Liver (tissue), 9 donors: ENCODE results near the gene ATP11C. TPM values are rescaled to one million over a fixed set of nuclear protein-coding genes. Genes with fewer than 3 reads are reported as not detected.
A peak's percentile ranks its signal among the peaks of the same experiment; 100 is the strongest.

Source experiments
- DNase-seq: peaks from one replicate; pipeline ENCODE4 v3.0.0-alpha.2; 2017; ENCODE audit warnings: low spot score
- H3K27ac ChIP-seq, 2 donors: one replicate each; pipeline ENCODE4 v1.7.0; 2013; ENCODE audit warnings: inconsistent platforms in 2 of 2, low read length in 2 of 2, control low read depth in 1 of 2, low read depth in 1 of 2, mild to moderate bottlenecking in 1 of 2
- H3K27me3 ChIP-seq, 4 donors: one replicate each; pipeline versions ENCODE4 v1.6.1 to v1.7.0; 2013; ENCODE audit warnings: low read length in 3 of 4, inconsistent platforms in 1 of 4, mild to moderate bottlenecking in 1 of 4, moderate library complexity in 1 of 4; ENCODE audit not compliant: control insufficient read depth in 4 of 4, insufficient read depth in 4 of 4
- H3K36me3 ChIP-seq, 4 donors: one replicate each; pipeline versions ENCODE4 v1.6.1 to v1.7.0; 2013; ENCODE audit warnings: low read length in 3 of 4, mild to moderate bottlenecking in 3 of 4, low read depth in 1 of 4, moderate library complexity in 1 of 4; ENCODE audit not compliant: control insufficient read depth in 4 of 4, insufficient read depth in 3 of 4
- H3K4me1 ChIP-seq, 4 donors: one replicate each; pipeline versions ENCODE4 v1.6.1 to v1.7.0; 2013; ENCODE audit warnings: low read length in 3 of 4, mild to moderate bottlenecking in 3 of 4, moderate library complexity in 1 of 4; ENCODE audit not compliant: control insufficient read depth in 4 of 4, insufficient read depth in 4 of 4
- H3K4me3 ChIP-seq, 3 donors: one replicate each; pipeline versions ENCODE4 v1.6.1 to v1.7.0; 2013; ENCODE audit warnings: low read length in 3 of 3, control low read depth in 1 of 3, low read depth in 1 of 3, mild to moderate bottlenecking in 1 of 3
- H3K9ac ChIP-seq, 2 donors: one replicate each; pipeline ENCODE4 v1.7.0; 2013; ENCODE audit warnings: low read length in 2 of 2, mild to moderate bottlenecking in 2 of 2, moderate library complexity in 2 of 2, control low read depth in 1 of 2, low read depth in 1 of 2
- H3K9me3 ChIP-seq, 4 donors: one replicate each; pipeline versions ENCODE4 v1.6.1 to v1.7.0; 2013; ENCODE audit warnings: low read length in 3 of 4; ENCODE audit not compliant: control insufficient read depth in 4 of 4
- EGR1 ChIP-seq, 2 donors: IDR thresholded peaks; 2 replicates each; pipeline ENCODE4 v1.6.1; 2016 to 2018; ENCODE audit warnings: antibody characterized with exemption in 2 of 2, low read depth in 2 of 2
- FOXA1 ChIP-seq: IDR thresholded peaks from 2 replicates; pipeline ENCODE4 v1.6.1; 2016; ENCODE audit warnings: antibody characterized with exemption
- HNF4A ChIP-seq, 2 donors: conservative IDR thresholded peaks; 2 replicates each; pipeline ENCODE4 v1.6.1; 2016; ENCODE audit warnings: antibody characterized with exemption in 2 of 2, mild to moderate bottlenecking in 2 of 2
- JUND ChIP-seq, 2 donors: IDR thresholded peaks; 2 replicates each; pipeline ENCODE4 v1.6.1; 2016; ENCODE audit warnings: antibody characterized with exemption in 2 of 2
- RAD21 ChIP-seq, 2 donors: IDR thresholded peaks; 2 replicates each; pipeline ENCODE4 v1.6.1; 2016; ENCODE audit warnings: antibody characterized with exemption in 2 of 2, mild to moderate bottlenecking in 2 of 2
- RXRA ChIP-seq, 2 donors: IDR thresholded peaks; 2 replicates each; pipeline ENCODE4 v1.6.1; 2017 to 2018; ENCODE audit warnings: antibody characterized with exemption in 2 of 2, mild to moderate bottlenecking in 1 of 2
- TAF1 ChIP-seq: conservative IDR thresholded peaks from 2 replicates; pipeline ENCODE4 v1.6.1; 2016; ENCODE audit warnings: antibody characterized with exemption, mild to moderate bottlenecking
- YY1 ChIP-seq: IDR thresholded peaks from 2 replicates; pipeline ENCODE4 v1.6.1; 2016; ENCODE audit warnings: antibody characterized with exemption, mild to moderate bottlenecking
- WGBS: extraction: QIAGEN DNeasy Blood & Tissue Kit; methylation state at CpG from one replicate; pipeline ENCODE4 v1.1.7; 2013; 5-methylcytosine and 5-hydroxymethylcytosine counted together
- polyA plus RNA-seq, 2 donors: library from polyadenylated mRNA; stranded (reverse) in 1 of 2; unstranded in 1 of 2; fragments of 200-250 nt in 1 of 2; fragments of >200 nt in 1 of 2; fragmentation: Nextera tagmentation in 1 of 2; extraction: Ambion mirVana in 1 of 2; gene quantifications; one replicate each; pipeline versions ENCODE4 v1.2.1 to v1.2.3, GENCODE V29; 2013 to 2015
- total RNA-seq, 2 donors: library from RNA; depleted of rRNA; stranded (reverse); fragments of >200 nt; gene quantifications; one replicate each; pipeline ENCODE4 v1.2.3, GENCODE V29; 2014
- TF ChIP-seq, protein P1 (sequence below): IDR thresholded peaks from 2 replicates; pipeline ENCODE4 v1.6.1; 2016; ENCODE audit warnings: antibody characterized with exemption, mild to moderate bottlenecking
- TF ChIP-seq, protein P2 (sequence below): IDR thresholded peaks from 2 replicates; pipeline ENCODE4 v1.6.1; 2016; ENCODE audit warnings: antibody characterized with exemption
- TF ChIP-seq, protein P3 (sequence below): fragments of 150-350 bp; IDR thresholded peaks from 2 replicates; pipeline ENCODE4 v1.5.1; 2017; ENCODE audit warnings: improper control_type of control experiment, low read depth, low read length; ENCODE audit not compliant: missing input control
- donor health status: healthy.
- donor health status: healthy.
- donor health status: healthy.
- donor health status: healthy.
- donor health status: healthy.

The ATP11C gene
- total and polyA plus RNA-seq, 4 donors = 11.8 to 52.1 (median 18.9) TPM

DNA sequence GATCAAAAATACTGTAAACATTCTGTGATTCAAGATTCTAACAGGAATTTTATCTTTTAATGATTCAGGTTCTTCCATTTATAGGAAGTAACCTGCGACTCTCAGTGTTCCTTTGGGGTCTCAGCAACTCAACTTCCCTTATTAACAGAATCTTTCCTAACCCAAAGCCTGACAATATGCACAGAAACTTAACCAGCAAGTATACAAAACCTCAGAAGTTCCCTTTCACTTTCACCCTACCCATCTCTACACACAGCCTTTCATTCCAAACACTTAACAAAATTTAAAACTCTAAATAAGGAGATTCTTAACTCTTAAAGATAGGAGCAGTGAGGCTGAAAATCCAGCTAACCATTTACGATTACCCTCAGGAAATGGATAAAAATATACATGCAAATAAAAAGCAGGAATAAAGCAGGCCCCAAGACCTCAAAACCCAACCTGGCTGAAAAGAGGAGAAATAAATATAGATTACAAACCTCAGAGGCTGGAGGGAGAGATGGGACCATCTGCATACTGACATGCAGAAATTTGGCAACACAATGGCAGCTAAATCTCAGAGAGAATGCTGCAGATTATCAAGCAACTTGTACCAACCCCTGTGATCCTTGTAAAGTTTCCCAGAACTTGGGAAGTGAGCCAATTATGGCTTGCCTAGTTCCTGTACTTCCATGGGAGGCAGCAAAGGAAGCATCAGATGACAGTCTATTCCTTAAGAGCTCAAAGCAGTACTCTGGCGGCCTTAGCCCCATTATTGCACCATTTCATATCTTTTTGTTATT is 101.0 kb downstream of the ATP11C start:
- WGBS = 63% methylated on average over 3 of the region's 3 CpGs
- H3K4me3 ChIP-seq = no peak overlapping the region

DNA sequence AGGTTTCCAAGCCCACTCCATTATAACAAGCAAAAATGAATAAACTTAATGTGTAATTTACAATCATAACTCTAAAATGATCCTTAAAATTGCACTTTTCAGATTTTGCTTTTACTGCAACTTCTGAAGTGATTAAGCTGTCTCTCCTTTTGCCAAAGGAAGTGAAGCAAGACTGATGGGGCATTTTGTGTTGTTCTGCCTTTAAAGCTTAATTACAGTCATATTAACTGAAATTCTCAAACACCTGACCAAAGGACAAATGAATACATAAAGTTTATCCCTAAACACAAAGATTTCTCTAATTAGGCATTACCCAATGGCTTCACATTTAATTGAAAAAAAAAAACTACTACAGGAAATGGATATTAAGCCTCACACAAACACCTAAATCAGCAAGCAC is 101.8 kb downstream of the ATP11C start:
- no peak overlapping the region for H3K9ac ChIP-seq
- no peak overlapping the region for H3K4me3 ChIP-seq
- H3K9me3 ChIP-seq = no peaks in the 10 kb centered on the region
- peaks cover 2 to 66% (median 37%) of the 10 kb centered on the region in 4 donors for H3K4me1 ChIP-seq
- peak overlapping the region in 1 of 2 donors; percentile 18 for H3K27ac ChIP-seq
- no peak for DNase-seq
- no peaks in the 10 kb centered on the region for H3K27me3 ChIP-seq
- no peaks in the 10 kb centered on the region for H3K36me3 ChIP-seq
- TF ChIP-seq HNF4A (conservative IDR thresholded peaks at IDR 0.05) (no peak), JUND (IDR thresholded peaks at IDR 0.05) (no peak), RXRA (IDR thresholded peaks at IDR 0.05) (no peak), TAF1 (no peak), RAD21 (IDR thresholded peaks at IDR 0.05) (no peak)
- TF ChIP-seq, protein P1, sequence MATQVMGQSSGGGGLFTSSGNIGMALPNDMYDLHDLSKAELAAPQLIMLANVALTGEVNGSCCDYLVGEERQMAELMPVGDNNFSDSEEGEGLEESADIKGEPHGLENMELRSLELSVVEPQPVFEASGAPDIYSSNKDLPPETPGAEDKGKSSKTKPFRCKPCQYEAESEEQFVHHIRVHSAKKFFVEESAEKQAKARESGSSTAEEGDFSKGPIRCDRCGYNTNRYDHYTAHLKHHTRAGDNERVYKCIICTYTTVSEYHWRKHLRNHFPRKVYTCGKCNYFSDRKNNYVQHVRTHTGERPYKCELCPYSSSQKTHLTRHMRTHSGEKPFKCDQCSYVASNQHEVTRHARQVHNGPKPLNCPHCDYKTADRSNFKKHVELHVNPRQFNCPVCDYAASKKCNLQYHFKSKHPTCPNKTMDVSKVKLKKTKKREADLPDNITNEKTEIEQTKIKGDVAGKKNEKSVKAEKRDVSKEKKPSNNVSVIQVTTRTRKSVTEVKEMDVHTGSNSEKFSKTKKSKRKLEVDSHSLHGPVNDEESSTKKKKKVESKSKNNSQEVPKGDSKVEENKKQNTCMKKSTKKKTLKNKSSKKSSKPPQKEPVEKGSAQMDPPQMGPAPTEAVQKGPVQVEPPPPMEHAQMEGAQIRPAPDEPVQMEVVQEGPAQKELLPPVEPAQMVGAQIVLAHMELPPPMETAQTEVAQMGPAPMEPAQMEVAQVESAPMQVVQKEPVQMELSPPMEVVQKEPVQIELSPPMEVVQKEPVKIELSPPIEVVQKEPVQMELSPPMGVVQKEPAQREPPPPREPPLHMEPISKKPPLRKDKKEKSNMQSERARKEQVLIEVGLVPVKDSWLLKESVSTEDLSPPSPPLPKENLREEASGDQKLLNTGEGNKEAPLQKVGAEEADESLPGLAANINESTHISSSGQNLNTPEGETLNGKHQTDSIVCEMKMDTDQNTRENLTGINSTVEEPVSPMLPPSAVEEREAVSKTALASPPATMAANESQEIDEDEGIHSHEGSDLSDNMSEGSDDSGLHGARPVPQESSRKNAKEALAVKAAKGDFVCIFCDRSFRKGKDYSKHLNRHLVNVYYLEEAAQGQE = no peak
- TF ChIP-seq, protein P2, sequence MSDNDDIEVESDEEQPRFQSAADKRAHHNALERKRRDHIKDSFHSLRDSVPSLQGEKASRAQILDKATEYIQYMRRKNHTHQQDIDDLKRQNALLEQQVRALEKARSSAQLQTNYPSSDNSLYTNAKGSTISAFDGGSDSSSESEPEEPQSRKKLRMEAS = no peak
- TF ChIP-seq, protein P3, sequence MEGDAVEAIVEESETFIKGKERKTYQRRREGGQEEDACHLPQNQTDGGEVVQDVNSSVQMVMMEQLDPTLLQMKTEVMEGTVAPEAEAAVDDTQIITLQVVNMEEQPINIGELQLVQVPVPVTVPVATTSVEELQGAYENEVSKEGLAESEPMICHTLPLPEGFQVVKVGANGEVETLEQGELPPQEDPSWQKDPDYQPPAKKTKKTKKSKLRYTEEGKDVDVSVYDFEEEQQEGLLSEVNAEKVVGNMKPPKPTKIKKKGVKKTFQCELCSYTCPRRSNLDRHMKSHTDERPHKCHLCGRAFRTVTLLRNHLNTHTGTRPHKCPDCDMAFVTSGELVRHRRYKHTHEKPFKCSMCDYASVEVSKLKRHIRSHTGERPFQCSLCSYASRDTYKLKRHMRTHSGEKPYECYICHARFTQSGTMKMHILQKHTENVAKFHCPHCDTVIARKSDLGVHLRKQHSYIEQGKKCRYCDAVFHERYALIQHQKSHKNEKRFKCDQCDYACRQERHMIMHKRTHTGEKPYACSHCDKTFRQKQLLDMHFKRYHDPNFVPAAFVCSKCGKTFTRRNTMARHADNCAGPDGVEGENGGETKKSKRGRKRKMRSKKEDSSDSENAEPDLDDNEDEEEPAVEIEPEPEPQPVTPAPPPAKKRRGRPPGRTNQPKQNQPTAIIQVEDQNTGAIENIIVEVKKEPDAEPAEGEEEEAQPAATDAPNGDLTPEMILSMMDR = no peak

More for the DNA sequence above, 101.0 kb downstream of the ATP11C start:
- DNase-seq = no peak
- no peaks in the 10 kb centered on the region for H3K9me3 ChIP-seq
- H3K36me3 ChIP-seq = no peaks in the 10 kb centered on the region
- peak overlapping the region in 1 of 2 donors; percentile 37 for H3K27ac ChIP-seq
- peaks cover 2 to 57% (median 32%) of the 10 kb centered on the region in 4 donors for H3K4me1 ChIP-seq
- no peak overlapping the region for H3K9ac ChIP-seq
- no peak for TF ChIP-seq FOXA1
- TF ChIP-seq TAF1 = no peak
- TF ChIP-seq, protein P2 = no peak
- TF ChIP-seq YY1 = no peak
- no peak for TF ChIP-seq EGR1 (IDR thresholded peaks at IDR 0.05; ENCODE audit: low read depth in 2 of 2)
- TF ChIP-seq RAD21 (IDR thresholded peaks at IDR 0.05) = no peak
- TF ChIP-seq, protein P3 = no peak
- no peaks in the 10 kb centered on the region for H3K27me3 ChIP-seq
